Body of pancreas (tissue), 4 donors: ENCODE data around the gene SPTB. TPM values are rescaled to one million over a fixed set of nuclear protein-coding genes. Genes with fewer than 3 reads are reported as not detected.
"Not testable (repeated sequence)": the region's sequence is repeated elsewhere in the genome, so short reads cannot be mapped to it uniquely, and the experiment has no call there.

Experiments used
- ATAC-seq: fragments of 150-250 bp; one replicate; pipeline ENCODE4 v1.9.1; 2016
- DNase-seq, 4 donors: peaks; one replicate each; pipeline ENCODE4 v3.0.0-alpha.2; 2019
- H3K27ac ChIP-seq, 4 donors: fragments of 200-600 bp; sonication (generic); 1 replicate in 3 of 4; 2 replicates in 1 of 4; pipeline versions ENCODE4 v1.5.1 to v1.6.1; 2016 to 2019; ENCODE audit warnings: mild to moderate bottlenecking in 1 of 4, mixed read lengths in 1 of 4, moderate library complexity in 1 of 4
- H3K27me3 ChIP-seq, 2 donors: fragments of 200-600 bp; sonication (generic); one replicate each; pipeline ENCODE4 v1.6.0; 2016; ENCODE audit warnings: mild to moderate bottlenecking in 1 of 2
- H3K36me3 ChIP-seq, 2 donors: fragments of 200-600 bp; sonication (generic); replicated peaks in 1 of 2; 2 replicates each; pipeline ENCODE4 v1.5.1; 2016; ENCODE audit warnings: low read depth in 2 of 2; ENCODE audit not compliant: insufficient read depth in 1 of 2
- H3K4me1 ChIP-seq: fragments of 200-600 bp; sonication (generic); one replicate; pipeline ENCODE4 v1.6.0; 2016
- H3K4me3 ChIP-seq, 2 donors: fragments of 200-600 bp; sonication (generic); 1 replicate in 1 of 2; 2 replicates in 1 of 2; pipeline ENCODE4 v1.5.1; 2016 to 2019
- H3K9me3 ChIP-seq, 3 donors: fragments of 200-600 bp; sonication (generic); 1 replicate in 2 of 3; 2 replicates in 1 of 3; pipeline ENCODE4 v1.5.1; 2016
- CTCF ChIP-seq, 7 experiments: fragments of 450-650 bp in 4 of 7; fragments of 200-600 bp in 3 of 7; sonication (generic) in 3 of 7; IDR thresholded peaks; one replicate each; pipeline ENCODE4 v1.5.1; 2016 to 2019; ENCODE audit warnings: antibody characterized with exemption in 7 of 7
- POLR2A ChIP-seq, 3 donors: fragments of 450-650 bp; IDR thresholded peaks; one replicate each; pipeline ENCODE4 v1.6.1; 2016; ENCODE audit warnings: antibody characterized with exemption in 3 of 3, mild to moderate bottlenecking in 2 of 3
- WGBS, 2 donors: methylation state at CpG; one replicate each; pipeline ENCODE4 v1.1.5; 2017; 5-methylcytosine and 5-hydroxymethylcytosine counted together
- intact Hi-C: fragments of 100-400 bp; cut with DNase I; formaldehyde crosslinking; loops from one replicate; pipeline ENCODE4 v1.15.1; 2023
- total RNA-seq, 2 donors: library from RNA; depleted of rRNA; stranded (reverse); fragments of >200 nt; gene quantifications; one replicate each; pipeline ENCODE4 v1.1.0, GENCODE V29; 2016

SPTB gene
- total RNA-seq, 2 donors from 2014 or later: 3.4 to 8.6 TPM

DNA sequence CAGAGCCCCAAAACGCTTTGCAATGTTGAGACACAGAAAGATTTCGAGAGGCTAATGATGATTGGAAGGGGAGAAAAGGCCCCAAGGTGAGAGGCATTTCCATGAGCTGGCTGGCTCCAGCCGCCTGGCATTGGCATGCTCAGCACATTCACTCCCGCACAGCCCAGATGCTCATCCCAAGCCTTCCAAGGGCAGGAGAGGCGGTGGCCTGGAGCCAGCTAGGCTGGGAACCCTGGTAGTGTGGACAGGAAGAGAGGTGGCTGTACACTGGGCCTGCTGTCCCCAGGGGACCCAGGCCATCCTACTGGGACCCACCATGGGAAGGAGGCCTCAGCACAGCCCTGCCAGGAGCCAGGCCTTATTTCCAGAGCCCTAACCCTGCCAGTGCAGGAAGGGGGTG is 72.2 kb downstream of the SPTB start:
- Histone ChIP-seq H3K36me3 (no peaks in the 10 kb centered on the region), H3K27me3 (no peaks in the 10 kb centered on the region), H3K27ac (peak overlapping the region in 1 of 4 donors; percentile 59), H3K9me3 (no peaks in the 10 kb centered on the region), H3K4me3 (no peak overlapping the region), H3K4me1 (peaks cover 20% of the 10 kb centered on the region)
- intact Hi-C loops: no loop called here
- ATAC-seq: no peak
- peak in 1 of 4 donors; percentile 29 for DNase-seq
- TF ChIP-seq POLR2A (IDR thresholded peaks at IDR 0.05): no peak
- no peak for TF ChIP-seq CTCF (IDR thresholded peaks at IDR 0.05)
- whole genome bisulfite sequencing, 2 donors: 69 to 83% methylated on average over 5 of the region's 5 CpGs

- Histone ChIP-seq H3K4me3 (no peak overlapping the region), H3K36me3 (no peaks in the 10 kb centered on the region), H3K27me3 (no peaks in the 10 kb centered on the region), H3K27ac (peak overlapping the region in 1 of 4 donors; percentile 59), H3K4me1 (peaks cover 14% of the 10 kb centered on the region), H3K9me3 (no peaks in the 10 kb centered on the region)
- 67 to 70% methylated on average over 6 of the region's 6 CpGs for WGBS, 2 donors
- DNase-seq (no peak), ATAC-seq (no peak)
- intact Hi-C loops: no loop called here
- no peak for TF ChIP-seq CTCF (IDR thresholded peaks at IDR 0.05)
- no peak for TF ChIP-seq POLR2A (IDR thresholded peaks at IDR 0.05)
Measured at GRCh38 chr14:64806862-64807495, 72.7 kb downstream of the SPTB start.

DNA sequence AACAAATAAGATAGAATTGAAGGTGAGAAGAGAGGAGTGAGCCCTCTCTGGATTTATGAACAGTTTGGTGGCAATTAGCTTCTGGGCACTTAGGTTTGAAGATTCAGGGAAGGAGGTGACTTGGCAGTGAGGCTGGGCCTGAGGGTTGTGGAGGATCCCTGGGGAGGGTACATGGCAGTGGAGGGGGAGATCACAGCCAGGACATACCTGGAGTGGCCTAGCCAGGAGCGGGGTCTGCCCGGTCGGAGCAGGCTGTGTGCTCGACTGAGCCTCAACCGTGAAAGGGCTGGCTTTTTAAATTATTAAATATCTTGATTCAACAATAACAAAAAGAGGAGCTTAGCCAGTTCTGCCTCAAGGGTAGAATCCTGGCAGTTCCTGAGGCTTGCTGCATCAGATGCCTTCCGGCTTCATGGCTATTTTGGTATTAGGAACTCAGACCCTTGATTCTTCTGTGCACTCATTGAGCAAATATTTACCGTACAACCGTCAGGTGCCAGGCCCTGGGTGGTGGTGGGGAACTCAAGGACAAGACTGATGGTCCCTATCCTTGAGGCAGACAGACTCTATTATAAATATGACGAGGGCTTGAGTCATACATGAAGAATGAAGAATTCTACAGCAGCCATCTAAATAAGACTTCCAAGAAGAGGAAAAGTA is 73.4 kb downstream of the SPTB start:
- DNase-seq (peak; percentile 19 to 64 (median 58)), ATAC-seq (peak; percentile 75)
- Histone ChIP-seq H3K9me3 (no peaks in the 10 kb centered on the region), H3K4me3 (no peak overlapping the region), H3K4me1 (peaks cover 14% of the 10 kb centered on the region), H3K36me3 (no peaks in the 10 kb centered on the region), H3K27me3 (no peaks in the 10 kb centered on the region), H3K27ac (peak overlapping the region in 3 of 4 donors; percentile 40 to 59 (median 47))
- WGBS, 2 donors: 54 to 55% methylated on average over 9 of the region's 9 CpGs
- no peak for TF ChIP-seq CTCF (IDR thresholded peaks at IDR 0.05)
- TF ChIP-seq POLR2A (IDR thresholded peaks at IDR 0.05): no peak
- intact Hi-C loops: no loop called here

- DNase-seq, H3K36me3 ChIP-seq, H3K27me3 ChIP-seq, ATAC-seq, H3K4me3 ChIP-seq, intact Hi-C loops, H3K9me3 ChIP-seq: not testable (repeated sequence)
- Histone ChIP-seq H3K27ac (peak overlapping the region in 1 of 4 donors; percentile 59), H3K4me1 (peaks cover 14% of the 10 kb centered on the region)
- WGBS, 2 donors: 91 to 93% methylated on average over 3 of the region's 3 CpGs
Measured at GRCh38 chr14:64805646-64806045, 74.1 kb downstream of the SPTB start.

DNA sequence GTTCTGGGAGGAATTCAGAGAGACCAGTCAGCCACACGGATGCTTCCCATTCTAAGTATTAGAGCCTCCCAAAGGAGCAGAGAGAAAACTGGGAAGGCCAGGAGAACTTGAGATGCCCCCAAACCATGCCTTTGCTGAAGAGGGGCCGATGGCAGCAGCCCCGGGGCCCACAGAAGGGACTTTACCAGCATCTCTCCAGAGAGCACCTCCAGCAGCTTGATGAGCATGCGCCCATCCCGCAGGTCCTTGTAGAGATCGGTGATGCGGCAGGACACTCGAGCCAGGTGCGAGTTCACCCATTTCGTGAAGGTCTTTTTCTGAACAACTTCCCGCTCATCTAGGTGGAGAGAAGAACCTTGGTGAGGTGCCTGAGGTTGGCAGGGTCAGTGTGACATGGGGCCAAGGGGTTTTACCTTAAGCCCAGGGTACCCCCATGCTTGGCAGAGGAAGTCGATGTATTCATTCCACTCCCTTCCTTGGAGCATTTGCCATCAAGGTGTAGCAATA is 74.9 kb downstream of the SPTB start:
- no peak for TF ChIP-seq POLR2A (IDR thresholded peaks at IDR 0.05)
- TF ChIP-seq CTCF (IDR thresholded peaks at IDR 0.05): no peak
- Histone ChIP-seq H3K27ac (no peak overlapping the region), H3K36me3 (no peaks in the 10 kb centered on the region), H3K27me3 (no peaks in the 10 kb centered on the region), H3K4me1 (peaks cover 14% of the 10 kb centered on the region), H3K4me3 (no peak overlapping the region), H3K9me3 (no peaks in the 10 kb centered on the region)
- ATAC-seq (no peak), DNase-seq (no peak)
- intact Hi-C loops: no loop called here
- WGBS, 2 donors: 86 to 93% methylated on average over 7 to 12 of the region's 12 CpGs
